Measurements from ENCODE around the gene RALGDS. TPM values are rescaled to one million over a fixed set of nuclear protein-coding genes. Genes with fewer than 3 reads are reported as not detected.
A peak's percentile ranks its signal among the peaks of the same experiment; 100 is the strongest.

RALGDS gene
- total and polyA plus RNA-seq, 2 of the 4 experiments (the other 2 are of a cell fraction): 13.1 to 36.9 TPM

- peak overlapping the region; percentile 80 for H3K4me3 ChIP-seq (ENCODE audit: insufficient read depth, low read depth, low read length)
- H2BK5ac ChIP-seq (ENCODE audit: low read depth, low read length, poor library complexity, severe bottlenecking): peak overlapping the region; percentile 51
- no TSS peak for BruUV-seq (replicated peaks)
- WGBS, 2 experiments (ENCODE audit: extremely low coverage in 2 of 2, insufficient read length in 1 of 2): 29% methylated on average over 15 of the region's 21 CpGs; no CpG with 5 or more reads in 1 of the 2 experiments
- dilution Hi-C loops (cut with HindIII; ENCODE audit: low sequenced_read_pairs, unreplicated experiment) (no loop called here), in situ Hi-C loops (cut with MboI; ENCODE audit: low sequenced_read_pairs) (no loop called here), intact Hi-C loops (cut with micrococcal nuclease) (no loop called here)
- peak overlapping the region; percentile 96 for H3K23ac ChIP-seq (ENCODE audit: low read depth, low read length)
- ATAC-seq (ENCODE audit: low read depth) (no peak), DNase-seq (peak; percentile 4)
- peak overlapping the region; percentile 84 for H2AK5ac ChIP-seq (ENCODE audit: low read depth, low read length)
- H2AK9ac ChIP-seq (replicated peaks; ENCODE audit: low read depth, low read length, poor library complexity): peak overlapping the region; percentile 99
- peak overlapping the region; percentile 92 for H3K4me2 ChIP-seq (ENCODE audit: low read depth, low read length)
- no peak overlapping the region for H3K18ac ChIP-seq (ENCODE audit: low read depth, low read length)
- H3K56ac ChIP-seq (ENCODE audit: extremely low read depth, insufficient read depth, low read length): no peak overlapping the region
- no peaks in the 10 kb centered on the region for H3K27me3 ChIP-seq (ENCODE audit: control insufficient read depth, insufficient read depth, low read length)
- no peak overlapping the region for H3K27ac ChIP-seq (ENCODE audit: insufficient read depth, low read length)
- H3K4ac ChIP-seq (ENCODE audit: low read depth, low read length): peak overlapping the region; percentile 74
- no peaks in the 10 kb centered on the region for H3K9me3 ChIP-seq (ENCODE audit: control insufficient read depth, insufficient read depth, low read length)
- H4K8ac ChIP-seq (ENCODE audit: low read depth in 2 of 2, low read length in 2 of 2): peak overlapping the region in 1 of 2 experiments; percentile 78; a peak in 2 of 4 replicates
- no peak overlapping the region for H2BK15ac ChIP-seq (ENCODE audit: low read depth, low read length)
- POLR2A ChIA-PET (ENCODE audit: unreplicated experiment): no interaction called here
- peak overlapping the region; percentile 77; the same call in 1 of the 2 replicates for H3K9ac ChIP-seq (ENCODE audit: low read depth, low read length)
- H4K5ac ChIP-seq (ENCODE audit: low read depth, low read length): no peak overlapping the region
- H4K20me1 ChIP-seq (ENCODE audit: insufficient read depth, low read length): peaks cover 62% of the 10 kb centered on the region
- CTCF ChIA-PET: interaction anchor here (1.1 to 1.6 kb wide), 2 partner anchors 10 to 24 kb away, joined by 3 to 5 read pairs; no protein-coding TSS in a partner anchor
- TF ChIP-seq, protein P1, sequence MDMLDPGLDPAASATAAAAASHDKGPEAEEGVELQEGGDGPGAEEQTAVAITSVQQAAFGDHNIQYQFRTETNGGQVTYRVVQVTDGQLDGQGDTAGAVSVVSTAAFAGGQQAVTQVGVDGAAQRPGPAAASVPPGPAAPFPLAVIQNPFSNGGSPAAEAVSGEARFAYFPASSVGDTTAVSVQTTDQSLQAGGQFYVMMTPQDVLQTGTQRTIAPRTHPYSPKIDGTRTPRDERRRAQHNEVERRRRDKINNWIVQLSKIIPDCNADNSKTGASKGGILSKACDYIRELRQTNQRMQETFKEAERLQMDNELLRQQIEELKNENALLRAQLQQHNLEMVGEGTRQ (IDR thresholded peaks at IDR 0.05; ENCODE audit: low read depth, low read length): no peak
- TF ChIP-seq RCOR1 (IDR thresholded peaks at IDR 0.05; ENCODE audit: insufficient replicate concordance, low read length): no peak
- no peak for TF ChIP-seq RAD21 (IDR thresholded peaks at IDR 0.05; ENCODE audit: low read length)
- no peak for TF ChIP-seq POLR2A (IDR thresholded peaks at IDR 0.05; ENCODE audit: low read depth, low read length)
- TF ChIP-seq, protein P2, sequence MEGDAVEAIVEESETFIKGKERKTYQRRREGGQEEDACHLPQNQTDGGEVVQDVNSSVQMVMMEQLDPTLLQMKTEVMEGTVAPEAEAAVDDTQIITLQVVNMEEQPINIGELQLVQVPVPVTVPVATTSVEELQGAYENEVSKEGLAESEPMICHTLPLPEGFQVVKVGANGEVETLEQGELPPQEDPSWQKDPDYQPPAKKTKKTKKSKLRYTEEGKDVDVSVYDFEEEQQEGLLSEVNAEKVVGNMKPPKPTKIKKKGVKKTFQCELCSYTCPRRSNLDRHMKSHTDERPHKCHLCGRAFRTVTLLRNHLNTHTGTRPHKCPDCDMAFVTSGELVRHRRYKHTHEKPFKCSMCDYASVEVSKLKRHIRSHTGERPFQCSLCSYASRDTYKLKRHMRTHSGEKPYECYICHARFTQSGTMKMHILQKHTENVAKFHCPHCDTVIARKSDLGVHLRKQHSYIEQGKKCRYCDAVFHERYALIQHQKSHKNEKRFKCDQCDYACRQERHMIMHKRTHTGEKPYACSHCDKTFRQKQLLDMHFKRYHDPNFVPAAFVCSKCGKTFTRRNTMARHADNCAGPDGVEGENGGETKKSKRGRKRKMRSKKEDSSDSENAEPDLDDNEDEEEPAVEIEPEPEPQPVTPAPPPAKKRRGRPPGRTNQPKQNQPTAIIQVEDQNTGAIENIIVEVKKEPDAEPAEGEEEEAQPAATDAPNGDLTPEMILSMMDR (conservative IDR thresholded peaks at IDR 0.05; ENCODE audit: low read depth, low read length): no peak
- TF ChIP-seq BHLHE40 (IDR thresholded peaks at IDR 0.05; ENCODE audit: low read depth, low read length): no peak
- H3K79me1 ChIP-seq (ENCODE audit: low read depth in 1 of 2, low read length in 2 of 2): peaks cover 35 to 68% of the 10 kb centered on the region in 2 experiments
- peak overlapping the region; percentile 87 for H2AFZ ChIP-seq (replicated peaks; ENCODE audit: low read length, poor library complexity)
- no peaks in the 10 kb centered on the region for H3K36me3 ChIP-seq (ENCODE audit: control insufficient read depth, insufficient read depth, low read length)
- peaks cover 18% of the 10 kb centered on the region for H3K4me1 ChIP-seq (ENCODE audit: control insufficient read depth, insufficient read depth, low read length)
- H4K91ac ChIP-seq (ENCODE audit: insufficient read depth, low read depth, low read length): no peak overlapping the region
- H3K9me1 ChIP-seq (ENCODE audit: insufficient read depth, low read length): peaks cover 30% of the 10 kb centered on the region
- no peak overlapping the region for H2BK20ac ChIP-seq (ENCODE audit: low read depth, low read length)
- peak overlapping the region; percentile 19; the same call in 1 of the 2 replicates for H2BK120ac ChIP-seq (ENCODE audit: low read depth, low read length)
- H3K14ac ChIP-seq (replicated peaks; ENCODE audit: low read depth, low read length): peak overlapping the region; percentile 91
Measured at GRCh38 chr9:133119846-133120500, 1.1 kb downstream of the RALGDS start.

Data from IMR-90 (cell line).